MM.1S (cell line): ENCODE measurements around the gene KPNA4.
A peak's percentile ranks its signal among the peaks of the same experiment; 100 is the strongest.

Source experiments
- DNase-seq: peaks from one replicate; pipeline ENCODE4 v3.0.0-alpha.2; 2015
- H2AFZ ChIP-seq: fragments of 300-600 bp; sonication (generic); 2 replicates; pipeline ENCODE4 v1.6.0; 2016; ENCODE audit warnings: antibody characterized with exemption, low read length
- H3F3A ChIP-seq: fragments of 300-600 bp; sonication (generic); 2 replicates; pipeline ENCODE4 v1.6.1; 2016; ENCODE audit warnings: mild to moderate bottlenecking, antibody characterized with exemption, low read length, moderate library complexity, mixed read lengths; ENCODE audit not compliant: insufficient read depth
- H3K27ac ChIP-seq: fragments of 300-600 bp; sonication (generic); 2 replicates; pipeline ENCODE4 v1.5.1; 2016; ENCODE audit warnings: mild to moderate bottlenecking, low read length
- H3K27me3 ChIP-seq: fragments of 300-600 bp; sonication (generic); replicated peaks from 2 replicates; pipeline ENCODE4 v1.6.0; 2016; ENCODE audit warnings: low read length; ENCODE audit not compliant: insufficient read depth
- H3K36me3 ChIP-seq: fragments of 300-600 bp; sonication (generic); replicated peaks from 2 replicates; pipeline ENCODE4 v1.6.1; 2016; ENCODE audit warnings: mild to moderate bottlenecking, low read length, mixed read lengths; ENCODE audit not compliant: insufficient read depth
- H3K4me1 ChIP-seq: fragments of 300-600 bp; sonication (generic); 2 replicates; pipeline ENCODE4 v1.6.1; 2016; ENCODE audit warnings: low read length, mixed read lengths
- H3K4me2 ChIP-seq: fragments of 300-600 bp; sonication (generic); 2 replicates; pipeline ENCODE4 v1.6.0; 2016; ENCODE audit warnings: low read depth, low read length
- H3K4me3 ChIP-seq: fragments of 300-600 bp; sonication (generic); 2 replicates; pipeline ENCODE4 v1.5.1; 2016; ENCODE audit warnings: low read length, mixed read lengths
- H3K79me2 ChIP-seq: fragments of 300-600 bp; sonication (generic); 2 replicates; pipeline ENCODE4 v1.6.1; 2016; ENCODE audit warnings: mixed run types, low read length, mixed read lengths
- H3K9ac ChIP-seq: fragments of 300-600 bp; sonication (generic); 2 replicates; pipeline ENCODE4 v1.6.1; 2016; ENCODE audit warnings: low read length, mixed read lengths
- H3K9me2 ChIP-seq: fragments of 300-600 bp; sonication (generic); replicated peaks from 2 replicates; pipeline ENCODE4 v1.6.1; 2016; ENCODE audit warnings: mild to moderate bottlenecking, low read length, mixed read lengths; ENCODE audit not compliant: insufficient read depth
- H3K9me3 ChIP-seq: fragments of 300-600 bp; sonication (generic); replicated peaks from 2 replicates; pipeline ENCODE4 v1.6.1; 2016; ENCODE audit warnings: mild to moderate bottlenecking, low read length, mixed read lengths; ENCODE audit not compliant: insufficient read depth
- H4K20me1 ChIP-seq: fragments of 300-600 bp; sonication (generic); 2 replicates; pipeline ENCODE4 v1.6.1; 2016; ENCODE audit warnings: mild to moderate bottlenecking, low read length, moderate library complexity, mixed read lengths; ENCODE audit not compliant: insufficient read depth
- CTCF ChIP-seq: fragments of 300-600 bp; sonication (generic); IDR thresholded peaks from 2 replicates; pipeline ENCODE4 v1.5.1; 2016; ENCODE audit warnings: antibody characterized with exemption, low read length, mixed read lengths
- EZH2 ChIP-seq: fragments of 300-600 bp; sonication (generic); optimal IDR thresholded peaks from 2 replicates; pipeline ENCODE3; 2017; ENCODE audit warnings: low read depth, mild to moderate bottlenecking, antibody characterized with exemption, low read length, mixed read lengths
- EZH2phosphoT487 ChIP-seq: fragments of 300-600 bp; sonication (generic); IDR thresholded peaks from 2 replicates; pipeline ENCODE4 v1.6.1; 2018; ENCODE audit warnings: antibody characterized with exemption, low read length

Gene KPNA4

GRCh38 chr3:160474416-160474838 lies 90.9 kb downstream of the KPNA4 start:
- no peaks in the 10 kb centered on the region for H4K20me1 ChIP-seq

GRCh38 chr3:160473978-160474377 lies 91.4 kb downstream of the KPNA4 start:
- Histone ChIP-seq H3K9me2 (no peaks in the 10 kb centered on the region), H3K4me3 (no peak overlapping the region), H3F3A (no peaks in the 10 kb centered on the region), H3K9me3 (no peaks in the 10 kb centered on the region), H3K4me2 (no peak overlapping the region), H3K27ac (no peak overlapping the region), H2AFZ (no peak overlapping the region), H3K4me1 (no peaks in the 10 kb centered on the region; the same call in 1 of the 2 replicates), H4K20me1 (no peaks in the 10 kb centered on the region), H3K36me3 (no peaks in the 10 kb centered on the region), H3K79me2 (no peaks in the 10 kb centered on the region), H3K9ac (no peak overlapping the region), H3K27me3 (no peaks in the 10 kb centered on the region)
- TF ChIP-seq CTCF (no peak), EZH2 (no peak), EZH2phosphoT487 (no peak)
- DNase-seq, result no peak

More at GRCh38 chr3:160474416-160474838, 90.9 kb downstream of the KPNA4 start:
- Histone ChIP-seq H3F3A (no peaks in the 10 kb centered on the region), H3K27me3 (no peaks in the 10 kb centered on the region), H3K9me2 (no peaks in the 10 kb centered on the region), H3K4me1 (no peaks in the 10 kb centered on the region; the same call in 1 of the 2 replicates), H3K79me2 (no peaks in the 10 kb centered on the region), H3K9me3 (no peaks in the 10 kb centered on the region), H3K27ac (no peak overlapping the region), H2AFZ (no peak overlapping the region), H3K9ac (no peak overlapping the region), H3K36me3 (no peaks in the 10 kb centered on the region), H3K4me2 (no peak overlapping the region), H3K4me3 (no peak overlapping the region)
- TF ChIP-seq EZH2phosphoT487 (no peak), EZH2 (no peak), CTCF (no peak)
- no peak for DNase-seq

GRCh38 chr3:160473221-160473620 lies 92.2 kb downstream of the KPNA4 start:
- Histone ChIP-seq H3K9me3 (no peaks in the 10 kb centered on the region), H3K27me3 (no peaks in the 10 kb centered on the region), H3K9me2 (no peaks in the 10 kb centered on the region), H2AFZ (no peak overlapping the region), H3K4me2 (no peak overlapping the region), H3K36me3 (no peaks in the 10 kb centered on the region), H4K20me1 (no peaks in the 10 kb centered on the region), H3K4me3 (no peak overlapping the region), H3K27ac (no peak overlapping the region), H3K4me1 (no peaks in the 10 kb centered on the region; the same call in 1 of the 2 replicates), H3F3A (no peaks in the 10 kb centered on the region), H3K79me2 (no peaks in the 10 kb centered on the region), H3K9ac (no peak overlapping the region)
- TF ChIP-seq EZH2, result no peak
- no peak for DNase-seq

- H3K27ac ChIP-seq, result no peak overlapping the region
- H3F3A ChIP-seq, result no peaks in the 10 kb centered on the region
- peak; percentile 43 for DNase-seq
- no peak for TF ChIP-seq CTCF
- TF ChIP-seq EZH2phosphoT487, result no peak
- TF ChIP-seq EZH2, result no peak
- H2AFZ ChIP-seq, result no peak overlapping the region
- no peak overlapping the region for H3K9ac ChIP-seq
- no peak overlapping the region for H3K4me3 ChIP-seq
- H3K9me3 ChIP-seq, result no peaks in the 10 kb centered on the region
- no peak overlapping the region for H3K4me2 ChIP-seq
- no peaks in the 10 kb centered on the region for H4K20me1 ChIP-seq
- H3K27me3 ChIP-seq, result no peaks in the 10 kb centered on the region
- no peaks in the 10 kb centered on the region; the same call in 1 of the 2 replicates for H3K4me1 ChIP-seq
- no peaks in the 10 kb centered on the region for H3K9me2 ChIP-seq
- H3K36me3 ChIP-seq, result no peaks in the 10 kb centered on the region
- no peaks in the 10 kb centered on the region for H3K79me2 ChIP-seq
These were observed 93.0 kb downstream of the KPNA4 start for GRCh38 chr3:160472344-160472743.
